ENCODE measurements around the gene ADCY3. TPM values are rescaled to one million over a fixed set of nuclear protein-coding genes. Genes with fewer than 3 reads are reported as not detected.
"Not testable (repeated sequence)": the region's sequence is repeated elsewhere in the genome, so short reads cannot be mapped to it uniquely, and the experiment has no call there.

The ADCY3 gene
- total and polyA plus RNA-seq, 9 of the 15 experiments (the other 6 are each of a cell fraction or from before 2014, with no cell fraction given), result 1.5 to 54.8 (median 26.3) TPM

DNA sequence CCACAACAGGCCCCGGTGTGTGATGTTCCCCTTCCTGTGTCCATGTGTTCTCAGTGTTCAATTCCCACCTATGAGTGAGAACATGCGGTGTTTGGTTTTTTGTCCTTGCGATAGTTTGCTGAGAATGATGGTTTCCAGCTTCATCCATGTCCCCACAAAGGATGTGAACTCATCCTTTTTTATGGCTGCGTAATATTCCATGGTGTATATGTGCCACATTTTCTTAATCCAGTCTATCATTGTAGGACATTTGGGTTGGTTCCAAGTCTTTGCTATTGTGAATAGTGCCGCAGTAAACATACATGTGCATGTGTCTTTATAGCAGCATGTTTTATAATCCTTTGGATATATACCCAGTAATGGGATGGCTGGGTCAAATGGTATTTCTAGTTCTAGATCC is 119.5 kb downstream of the ADCY3 start:
- BruUV-seq (replicated peaks); H3K9ac ChIP-seq (ENCODE audit: insufficient read depth in 1 of 2, low read depth in 2 of 2, low read length in 2 of 2); H3K9me1 ChIP-seq (ENCODE audit: control insufficient read depth, insufficient read depth, low read length); FAIRE-seq; H3K27ac ChIP-seq (ENCODE audit: extremely low read depth, low read depth, low read length); H2AFZ ChIP-seq (ENCODE audit: low read depth, low read length); in situ Hi-C loops (cut with MboI); H3K9me3 ChIP-seq (replicated peaks; ENCODE audit: control insufficient read depth, insufficient read depth, low read depth, low read length); H3K4me2 ChIP-seq (ENCODE audit: insufficient read depth, low read length); ATAC-seq; H3K27me3 ChIP-seq (ENCODE audit: control insufficient read depth in 2 of 2, insufficient read depth in 2 of 2, low read length in 2 of 2); H4K20me1 ChIP-seq (replicated peaks; ENCODE audit: control insufficient read depth, insufficient read depth, low read length); DNase-seq (ENCODE audit: extremely low read depth in 1 of 4, low spot score in 3 of 4); intact Hi-C loops (cut with micrococcal nuclease); H3K4me3 ChIP-seq; CTCF ChIA-PET (ENCODE audit: low intra/inter-chr PET ratio): not testable (repeated sequence)
- Histone ChIP-seq H3K79me2 (ENCODE audit: control insufficient read depth, insufficient read depth, low read length) (peaks cover 44% of the 10 kb centered on the region), H3K4me1 (replicated peaks in 1 of 2; ENCODE audit: control insufficient read depth in 2 of 2, insufficient read depth in 2 of 2, low read length in 2 of 2) (peaks cover 0 to 18% of the 10 kb centered on the region in 2 experiments; a peak in 3 of 5 replicates), H3K36me3 (ENCODE audit: control insufficient read depth, insufficient read depth, low read length) (peaks cover 39% of the 10 kb centered on the region; the same call in 2 of the 3 replicates)
- POLR2A ChIA-PET, result interaction anchor here (2.9 kb wide), 1 partner anchor 15 kb away, joined by 10 read pairs; no protein-coding TSS in a partner anchor
- TF ChIP-seq PHF20 (IDR thresholded peaks at IDR 0.05; ENCODE audit: partially characterized antibody), result peak; percentile 32
- TF ChIP-seq BCOR (IDR thresholded peaks at IDR 0.05), result peak; percentile 45; the same call in 1 of the 2 replicates
- TF ChIP-seq ZNF146 (CRISPR knock-in tag; IDR thresholded peaks at IDR 0.05; ENCODE audit: unreplicated experiment), result peak; percentile 38
- 0 out of 4 replicates have a peak, but pooled peaks of 1 of the 2 experiments have one; percentile 15 for TF ChIP-seq KDM1A (IDR thresholded peaks at IDR 0.05)
- WGBS (ENCODE audit: insufficient coverage, low coverage, missing lambda C conversion rate), result 88% methylated on average over 3 of the region's 5 CpGs

DNA sequence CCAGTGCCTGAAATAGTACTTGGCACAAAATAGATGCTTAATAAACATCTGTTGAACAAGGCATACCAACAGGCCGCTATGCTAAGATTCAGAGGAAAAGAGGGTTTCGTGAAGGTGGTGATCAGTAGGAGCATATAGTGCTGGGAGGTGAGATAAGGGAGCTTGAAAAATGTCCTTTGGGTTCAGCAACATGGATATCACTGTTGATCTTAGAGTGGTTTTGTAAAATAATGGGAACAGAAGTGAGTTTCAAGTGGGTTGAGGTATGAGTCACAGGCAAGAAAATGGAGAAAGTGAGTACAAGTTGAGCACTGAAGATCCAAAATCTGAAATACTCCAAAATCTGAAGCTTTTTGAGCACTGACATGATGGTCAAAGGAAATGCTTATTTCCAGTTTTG is 122.4 kb downstream of the ADCY3 start:
- WGBS (ENCODE audit: insufficient coverage, low coverage, missing lambda C conversion rate), result 18% methylated on average over 2 of the region's 2 CpGs
- peak in 2 of 4 experiments; percentile 49 to 70 for DNase-seq (ENCODE audit: extremely low read depth in 1 of 4, low spot score in 3 of 4)
- H3K36me3 ChIP-seq (ENCODE audit: control insufficient read depth, insufficient read depth, low read length), result peaks cover 53% of the 10 kb centered on the region; the same call in 2 of the 3 replicates
- no peaks in the 10 kb centered on the region for H3K9me3 ChIP-seq (replicated peaks; ENCODE audit: control insufficient read depth, insufficient read depth, low read depth, low read length)
- peaks cover 4 to 24% of the 10 kb centered on the region in 2 experiments; a peak in 4 of 5 replicates for H3K4me1 ChIP-seq (replicated peaks in 1 of 2; ENCODE audit: control insufficient read depth in 2 of 2, insufficient read depth in 2 of 2, low read length in 2 of 2)
- intact Hi-C loops (cut with micrococcal nuclease), result no loop called here
- no peak overlapping the region for H2AFZ ChIP-seq (ENCODE audit: low read depth, low read length)
- H4K20me1 ChIP-seq (replicated peaks; ENCODE audit: control insufficient read depth, insufficient read depth, low read length), result peaks cover 7% of the 10 kb centered on the region; the same call in 1 of the 2 replicates
- no peak overlapping the region for H3K4me3 ChIP-seq
- no peak overlapping the region for H3K27ac ChIP-seq (ENCODE audit: extremely low read depth, low read depth, low read length)
- H3K9ac ChIP-seq (ENCODE audit: insufficient read depth in 1 of 2, low read depth in 2 of 2, low read length in 2 of 2), result no peak overlapping the region; a peak in 1 of 4 replicates
- peaks cover 67% of the 10 kb centered on the region for H3K79me2 ChIP-seq (ENCODE audit: control insufficient read depth, insufficient read depth, low read length)
- in situ Hi-C loops (cut with MboI), result loop anchor here (5.0 to 25.0 kb wide), 2 partner anchors 305 to 385 kb away; partner anchors contain the start of gene NCOA1
- H3K4me2 ChIP-seq (ENCODE audit: insufficient read depth, low read length), result peak overlapping the region; percentile 35
- ChIA-PET CTCF (ENCODE audit: low intra/inter-chr PET ratio) (no interaction called here), POLR2A (interaction anchor here (0.5 to 2.9 kb wide), 5 partner anchors 9 to 113 kb away, joined by 3 to 10 read pairs (median 3); no protein-coding TSS in a partner anchor)
- ATAC-seq, result no peak
- H3K27me3 ChIP-seq (ENCODE audit: control insufficient read depth in 2 of 2, insufficient read depth in 2 of 2, low read length in 2 of 2), result no peaks in the 10 kb centered on the region
- peak; percentile 58 for FAIRE-seq
- no peaks in the 10 kb centered on the region for H3K9me1 ChIP-seq (ENCODE audit: control insufficient read depth, insufficient read depth, low read length)
- BruUV-seq (replicated peaks), result no TSS peak
- TF ChIP-seq HSF4 (CRISPR knock-in tag; IDR thresholded peaks at IDR 0.05; ENCODE audit: borderline replicate concordance) (no peak), HDGF (IDR thresholded peaks at IDR 0.05) (no peak), BDP1 (IDR thresholded peaks at IDR 0.05; ENCODE audit: insufficient read depth, insufficient read length) (no peak), NR2F6 (CRISPR knock-in tag; IDR thresholded peaks at IDR 0.05) (no peak), ZC3H8 (IDR thresholded peaks at IDR 0.05) (no peak), FOSL1 (tag; conservative IDR thresholded peaks at IDR 0.05) (peak; percentile 70), POLR2B (IDR thresholded peaks at IDR 0.05; ENCODE audit: low read depth, partially characterized antibody) (peak; percentile 19), ZNF316 (IDR thresholded peaks at IDR 0.05) (no peak), ZSCAN29 (IDR thresholded peaks at IDR 0.05) (peak; percentile 30; the same call in 1 of the 2 replicates), NCOA4 (IDR thresholded peaks at IDR 0.05; ENCODE audit: partially characterized antibody) (peak; percentile 56), XRCC5 (IDR thresholded peaks at IDR 0.05; ENCODE audit: low read depth, low read length) (no peak), CTBP1 (IDR thresholded peaks at IDR 0.05; ENCODE audit: borderline replicate concordance) (no peak), ZNF699 (CRISPR knock-in tag; IDR thresholded peaks at IDR 0.05; ENCODE audit: insufficient replicate concordance) (no peak)
- TF ChIP-seq, protein P1, sequence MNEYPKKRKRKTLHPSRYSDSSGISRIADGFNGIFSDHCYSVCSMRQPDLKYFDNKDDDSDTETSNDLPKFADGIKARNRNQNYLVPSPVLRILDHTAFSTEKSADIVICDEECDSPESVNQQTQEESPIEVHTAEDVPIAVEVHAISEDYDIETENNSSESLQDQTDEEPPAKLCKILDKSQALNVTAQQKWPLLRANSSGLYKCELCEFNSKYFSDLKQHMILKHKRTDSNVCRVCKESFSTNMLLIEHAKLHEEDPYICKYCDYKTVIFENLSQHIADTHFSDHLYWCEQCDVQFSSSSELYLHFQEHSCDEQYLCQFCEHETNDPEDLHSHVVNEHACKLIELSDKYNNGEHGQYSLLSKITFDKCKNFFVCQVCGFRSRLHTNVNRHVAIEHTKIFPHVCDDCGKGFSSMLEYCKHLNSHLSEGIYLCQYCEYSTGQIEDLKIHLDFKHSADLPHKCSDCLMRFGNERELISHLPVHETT (CRISPR knock-in tag; conservative IDR thresholded peaks at IDR 0.05 in 1 of 2, IDR thresholded peaks at IDR 0.05 in 1 of 2), result no peak
